Purkinje cell (primary cell): ENCODE measurements around the gene SOWAHC. TPM values are rescaled to one million over a fixed set of nuclear protein-coding genes. Genes with fewer than 3 reads are reported as not detected.

Experiments used
- polyA plus RNA-seq: library from polyadenylated mRNA; unstranded; fragments of >200 nt; fragmentation: Nextera tagmentation; gene quantifications from 2 replicates; pipeline ENCODE4 v1.2.1, GENCODE V29; 2014

The SOWAHC gene, protein sequence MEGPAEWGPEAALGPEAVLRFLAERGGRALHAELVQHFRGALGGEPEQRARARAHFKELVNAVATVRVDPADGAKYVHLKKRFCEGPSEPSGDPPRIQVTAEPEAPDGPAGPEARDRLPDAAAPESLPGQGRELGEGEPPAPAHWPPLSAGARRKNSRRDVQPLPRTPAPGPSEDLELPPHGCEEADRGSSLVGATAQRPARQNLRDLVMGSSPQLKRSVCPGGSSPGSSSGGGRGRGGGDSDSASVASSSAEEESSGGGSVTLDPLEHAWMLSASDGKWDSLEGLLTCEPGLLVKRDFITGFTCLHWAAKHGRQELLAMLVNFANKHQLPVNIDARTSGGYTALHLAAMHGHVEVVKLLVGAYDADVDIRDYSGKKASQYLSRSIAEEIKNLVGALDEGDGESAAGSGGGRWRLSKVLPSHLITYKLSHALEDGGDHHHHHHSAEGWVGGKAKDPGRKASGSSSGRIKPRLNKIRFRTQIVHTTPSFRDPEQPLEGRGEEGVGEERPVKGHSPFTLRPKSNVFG
- polyA plus RNA-seq = 0.43 and 0.74 TPM in 2 replicates

GRCh38 chr2:109613922-109614714, at the start of gene SOWAHC, which contains the start of gene SEPTIN10:
Gene SOWAHC (plus strand): TSS chr2:109614364. CDS start chr2:109614490, 126 bp downstream.
Gene SEPTIN10 (minus strand): TSS chr2:109613966. CDS start chr2:109613827, 139 bp downstream.

Other genes starting within 250 kb of the SOWAHC start
- 3.0 and 3.2 TPM in 2 replicates for gene SEPTIN10, start 398 bp upstream of the SOWAHC start, polyA plus RNA-seq
- gene RGPD5, start 179.9 kb downstream of the SOWAHC start, polyA plus RNA-seq = 12.0 and 20.9 TPM in 2 replicates